ENCODE results near the gene NEU4. TPM values are rescaled to one million over a fixed set of nuclear protein-coding genes. Genes with fewer than 3 reads are reported as not detected.

NEU4 gene
- total and polyA plus RNA-seq, 2 of the 4 experiments (the other 2 are of a cell fraction), result not detected

- Histone ChIP-seq H2BK5ac (ENCODE audit: low read depth, low read length, poor library complexity, severe bottlenecking) (no peak overlapping the region), H3K36me3 (ENCODE audit: control insufficient read depth, insufficient read depth, low read length) (no peaks in the 10 kb centered on the region), H2BK120ac (ENCODE audit: low read depth, low read length) (no peak overlapping the region), H2BK15ac (ENCODE audit: low read depth, low read length) (no peak overlapping the region), H3K79me1 (ENCODE audit: low read depth in 1 of 2, low read length in 2 of 2) (no peaks in the 10 kb centered on the region), H3K27me3 (ENCODE audit: control insufficient read depth, insufficient read depth, low read length) (peaks cover 32% of the 10 kb centered on the region), H3K4me1 (ENCODE audit: control insufficient read depth, insufficient read depth, low read length) (no peaks in the 10 kb centered on the region; the same call in 1 of the 2 replicates), H3K23ac (ENCODE audit: low read depth, low read length) (no peak overlapping the region), H3K27ac (ENCODE audit: insufficient read depth, low read length) (no peak overlapping the region), H3K4me3 (ENCODE audit: insufficient read depth, low read depth, low read length) (no peak overlapping the region), H2BK20ac (ENCODE audit: low read depth, low read length) (no peak overlapping the region), H4K5ac (ENCODE audit: low read depth, low read length) (no peak overlapping the region), H3K14ac (replicated peaks; ENCODE audit: low read depth, low read length) (no peak overlapping the region), H3K9me3 (ENCODE audit: control insufficient read depth, insufficient read depth, low read length) (no peaks in the 10 kb centered on the region), H2AK5ac (ENCODE audit: low read depth, low read length) (no peak overlapping the region), H4K8ac (ENCODE audit: low read depth in 2 of 2, low read length in 2 of 2) (no peak overlapping the region), H3K9ac (ENCODE audit: low read depth, low read length) (no peak overlapping the region), H3K4ac (ENCODE audit: low read depth, low read length) (no peak overlapping the region), H2AK9ac (replicated peaks; ENCODE audit: low read depth, low read length, poor library complexity) (no peak overlapping the region), H3K4me2 (ENCODE audit: low read depth, low read length) (peak overlapping the region; percentile 22; the same call in 1 of the 2 replicates), H4K20me1 (ENCODE audit: insufficient read depth, low read length) (peaks cover 5% of the 10 kb centered on the region), H2AFZ (replicated peaks; ENCODE audit: low read length, poor library complexity) (peak overlapping the region; percentile 81), H4K91ac (ENCODE audit: insufficient read depth, low read depth, low read length) (no peak overlapping the region), H3K9me1 (ENCODE audit: insufficient read depth, low read length) (peaks cover 19% of the 10 kb centered on the region), H3K18ac (ENCODE audit: low read depth, low read length) (no peak overlapping the region), H3K56ac (ENCODE audit: extremely low read depth, insufficient read depth, low read length) (no peak overlapping the region)
- dilution Hi-C loops (cut with HindIII; ENCODE audit: low sequenced_read_pairs, unreplicated experiment), result no loop called here
- CTCF ChIA-PET, result no interaction called here
- DNase-seq (peak; percentile 55), ATAC-seq (ENCODE audit: low read depth) (peak; percentile 28)
- no peak for TF ChIP-seq MAFK (IDR thresholded peaks at IDR 0.05; ENCODE audit: low read depth, low read length)
- no peak for TF ChIP-seq BHLHE40 (IDR thresholded peaks at IDR 0.05; ENCODE audit: low read depth, low read length)
- TF ChIP-seq RFX5 (IDR thresholded peaks at IDR 0.05; ENCODE audit: low read depth, low read length), result no peak
- no peak for TF ChIP-seq MXI1 (IDR thresholded peaks at IDR 0.05; ENCODE audit: borderline replicate concordance, low read depth, low read length)
- TF ChIP-seq RAD21 (IDR thresholded peaks at IDR 0.05; ENCODE audit: low read length), result no peak
- no peak for TF ChIP-seq USF2 (IDR thresholded peaks at IDR 0.05; ENCODE audit: low read depth, low read length)
- no peak for TF ChIP-seq POLR2A (IDR thresholded peaks at IDR 0.05; ENCODE audit: low read depth, low read length)
- TF ChIP-seq MAZ (IDR thresholded peaks at IDR 0.05; ENCODE audit: borderline replicate concordance, low read depth, low read length), result no peak
- TF ChIP-seq ELK1 (IDR thresholded peaks at IDR 0.05; ENCODE audit: borderline replicate concordance, low read depth, low read length), result no peak
- no peak for TF ChIP-seq RCOR1 (IDR thresholded peaks at IDR 0.05; ENCODE audit: insufficient replicate concordance, low read length)
- no peak for TF ChIP-seq CEBPB (IDR thresholded peaks at IDR 0.05; ENCODE audit: low read depth, low read length)
- TF ChIP-seq CHD1 (IDR thresholded peaks at IDR 0.05; ENCODE audit: low read depth, low read length), result no peak
- no peak for TF ChIP-seq SMC3 (IDR thresholded peaks at IDR 0.05; ENCODE audit: low read depth, low read length)
- no peak for TF ChIP-seq FOS (IDR thresholded peaks at IDR 0.05; ENCODE audit: low read depth, low read length)
- TF ChIP-seq NFE2L2 (IDR thresholded peaks at IDR 0.05; ENCODE audit: low read depth, low read length), result no peak
- no peak for TF ChIP-seq CTCF (conservative IDR thresholded peaks at IDR 0.05; ENCODE audit: low read depth, low read length)
- WGBS, 2 experiments (ENCODE audit: extremely low coverage in 2 of 2, insufficient read length in 1 of 2), result 36% methylated on average over 13 of the region's 29 CpGs; no CpG with 5 or more reads in 1 of the 2 experiments
- intact Hi-C loops (cut with micrococcal nuclease), result no loop called here
- BruUV-seq (replicated peaks), result no TSS peak
- in situ Hi-C loops (cut with MboI; ENCODE audit: low sequenced_read_pairs), result no loop called here
- POLR2A ChIA-PET (ENCODE audit: unreplicated experiment), result no interaction called here
These were observed 54.6 kb downstream of the NEU4 start for GRCh38 chr2:241863536-241863954.
